Astrocyte of the spinal cord (primary cell): ENCODE measurements around the gene RGS6.

ENCODE experiments used
- DNase-seq: peaks from one replicate; pipeline ENCODE4 v3.0.0; 2011; ENCODE audit warnings: low read depth, low spot score
- H3K4me3 ChIP-seq: 2 replicates; pipeline ENCODE4 v1.5.1; 2011; ENCODE audit warnings: low read depth, mild to moderate bottlenecking, low read length, moderate library complexity
- in situ Hi-C: cut with HindIII; loops from 2 replicates; pipeline ENCODE4 v1.10.0; 2017; ENCODE audit warnings: low sequenced_read_pairs
- TF ChIP-seq, protein P1 (sequence below): IDR thresholded peaks from 2 replicates; pipeline ENCODE4 v1.5.1; 2012; ENCODE audit warnings: low read depth, mild to moderate bottlenecking, low read length, inconsistent platforms

Gene RGS6

DNA sequence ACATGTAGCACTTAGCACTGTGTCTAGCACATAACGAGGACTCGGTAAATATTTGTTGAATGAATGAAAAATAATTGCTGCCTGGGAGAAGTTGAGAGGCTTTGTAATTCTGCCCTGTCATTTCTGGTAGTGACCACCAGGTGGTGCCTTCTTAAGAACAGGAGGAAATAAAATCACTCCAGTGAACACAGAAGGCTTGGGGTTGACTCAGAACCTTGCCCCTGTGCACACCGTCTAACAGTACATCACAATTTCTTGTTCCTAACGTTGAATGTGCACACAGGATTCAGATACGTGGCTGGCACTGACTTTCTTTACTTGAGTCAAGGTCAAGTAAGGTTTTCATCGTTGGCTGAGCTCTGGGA, 91.8 kb downstream of the RGS6 start:
- in situ Hi-C loops: no loop called here
- TF ChIP-seq, protein P1, sequence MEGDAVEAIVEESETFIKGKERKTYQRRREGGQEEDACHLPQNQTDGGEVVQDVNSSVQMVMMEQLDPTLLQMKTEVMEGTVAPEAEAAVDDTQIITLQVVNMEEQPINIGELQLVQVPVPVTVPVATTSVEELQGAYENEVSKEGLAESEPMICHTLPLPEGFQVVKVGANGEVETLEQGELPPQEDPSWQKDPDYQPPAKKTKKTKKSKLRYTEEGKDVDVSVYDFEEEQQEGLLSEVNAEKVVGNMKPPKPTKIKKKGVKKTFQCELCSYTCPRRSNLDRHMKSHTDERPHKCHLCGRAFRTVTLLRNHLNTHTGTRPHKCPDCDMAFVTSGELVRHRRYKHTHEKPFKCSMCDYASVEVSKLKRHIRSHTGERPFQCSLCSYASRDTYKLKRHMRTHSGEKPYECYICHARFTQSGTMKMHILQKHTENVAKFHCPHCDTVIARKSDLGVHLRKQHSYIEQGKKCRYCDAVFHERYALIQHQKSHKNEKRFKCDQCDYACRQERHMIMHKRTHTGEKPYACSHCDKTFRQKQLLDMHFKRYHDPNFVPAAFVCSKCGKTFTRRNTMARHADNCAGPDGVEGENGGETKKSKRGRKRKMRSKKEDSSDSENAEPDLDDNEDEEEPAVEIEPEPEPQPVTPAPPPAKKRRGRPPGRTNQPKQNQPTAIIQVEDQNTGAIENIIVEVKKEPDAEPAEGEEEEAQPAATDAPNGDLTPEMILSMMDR: peak; percentile 35
- no peak overlapping the region for H3K4me3 ChIP-seq
- peak; percentile 3 for DNase-seq

DNA sequence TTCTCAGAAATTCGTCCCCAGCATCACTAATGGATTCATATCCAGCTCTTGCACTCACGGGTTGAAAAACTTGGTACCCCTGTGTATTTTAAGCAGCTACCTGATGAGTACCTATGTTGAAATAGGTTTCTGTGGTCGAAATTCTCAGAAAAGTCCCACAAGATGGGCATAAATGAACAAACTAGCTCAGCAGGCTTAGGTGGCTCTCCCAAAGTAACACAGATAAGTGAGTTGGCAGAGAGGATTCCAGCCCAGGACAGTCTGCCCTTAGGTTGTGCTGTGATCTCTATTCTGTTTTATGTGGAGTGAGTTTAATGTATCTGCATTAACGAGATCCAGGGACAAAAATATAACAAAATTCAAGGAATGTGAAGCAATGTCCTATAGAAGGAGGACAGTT, 92.3 kb downstream of the RGS6 start:
- in situ Hi-C loops: no loop called here

DNA sequence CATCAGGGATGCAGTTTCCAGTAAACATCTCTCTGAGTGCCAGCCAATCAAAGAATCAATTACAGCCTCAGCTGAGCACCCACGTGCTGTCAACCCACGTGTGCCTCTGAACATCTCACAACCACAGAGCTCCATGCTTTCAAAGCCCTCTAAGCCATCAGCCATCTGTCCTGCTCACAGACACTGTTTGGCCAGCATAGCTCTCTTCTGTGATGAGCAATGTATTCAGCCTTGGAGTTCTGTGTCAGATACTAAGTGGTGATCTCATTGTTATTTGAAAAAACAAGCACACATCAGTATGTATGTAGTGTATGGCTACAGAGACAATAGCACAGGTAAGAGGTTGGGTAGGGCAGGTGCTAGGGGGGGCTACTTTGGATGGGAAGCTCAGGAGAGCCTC, 94.3 kb downstream of the RGS6 start:
- no peak overlapping the region for H3K4me3 ChIP-seq
- no peak for DNase-seq
- in situ Hi-C loops: no loop called here
- TF ChIP-seq, protein P1: no peak

More for the DNA sequence above, 92.3 kb downstream of the RGS6 start:
- no peak for DNase-seq
- TF ChIP-seq, protein P1: no peak
- no peak overlapping the region for H3K4me3 ChIP-seq

DNA sequence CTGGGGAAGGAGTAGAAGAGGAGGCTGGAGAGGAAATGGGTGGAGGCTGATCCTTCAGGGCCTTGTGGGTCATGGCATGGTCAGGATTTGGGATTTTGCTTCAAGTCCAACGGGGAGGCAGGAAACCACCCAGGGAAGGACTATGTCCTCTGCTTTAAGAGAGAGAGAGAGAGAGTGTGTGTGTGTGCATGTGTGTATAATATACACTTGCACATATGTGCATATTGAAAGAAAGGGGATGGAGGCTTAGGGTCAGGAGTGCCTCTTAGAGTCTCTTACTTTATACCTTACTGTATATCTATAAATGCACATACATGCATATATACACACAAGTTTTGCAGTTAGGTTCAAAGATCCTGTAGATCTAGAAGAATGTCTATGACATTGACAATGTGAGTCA, 94.8 kb downstream of the RGS6 start:
- no peak for DNase-seq
- no peak overlapping the region for H3K4me3 ChIP-seq
- TF ChIP-seq, protein P1: no peak
- in situ Hi-C loops: no loop called here

DNA sequence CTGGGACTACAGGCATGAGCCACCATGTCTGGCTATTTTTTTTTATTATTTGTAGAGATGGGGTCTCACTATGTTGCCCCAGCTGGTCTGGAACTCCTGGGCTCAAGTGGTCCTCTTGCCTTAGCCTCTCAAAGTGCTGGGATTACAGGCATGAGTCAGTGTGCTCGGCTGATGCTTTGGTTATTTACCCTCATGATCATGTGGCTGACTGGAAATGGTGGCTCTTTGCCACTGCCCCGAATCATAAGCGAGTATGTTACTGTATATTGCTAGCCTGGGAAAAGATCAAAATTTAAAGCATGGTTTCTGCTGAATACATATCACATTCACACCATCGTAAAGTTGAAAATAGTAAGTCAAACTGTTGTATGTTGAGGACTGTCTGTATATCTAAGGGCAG, 101.1 kb downstream of the RGS6 start:
- no peak overlapping the region for H3K4me3 ChIP-seq
- in situ Hi-C loops: no loop called here
- TF ChIP-seq, protein P1: no peak
- DNase-seq: no peak

DNA sequence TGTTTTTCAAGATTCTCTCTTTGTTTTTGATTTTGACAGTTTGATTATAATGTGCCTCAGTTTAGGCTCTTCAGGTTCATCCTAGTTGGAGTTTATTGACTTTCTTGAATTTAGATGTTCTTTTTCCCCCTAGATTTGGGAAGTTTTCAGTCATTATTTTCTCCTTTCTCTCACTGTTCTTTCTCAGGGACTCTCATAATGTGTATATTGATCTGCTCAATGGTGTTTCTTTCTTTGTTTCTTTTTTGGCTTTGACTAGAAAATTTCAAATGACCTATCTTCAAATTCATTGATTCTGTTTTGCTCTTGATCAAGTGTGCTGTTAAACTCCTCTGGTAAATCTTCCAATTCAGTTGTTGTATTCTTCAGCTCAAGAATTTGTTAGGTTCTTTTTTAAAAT, 108.3 kb downstream of the RGS6 start:
- DNase-seq: no peak
- no peak overlapping the region for H3K4me3 ChIP-seq
- in situ Hi-C loops: no loop called here
- TF ChIP-seq, protein P1: no peak

DNA sequence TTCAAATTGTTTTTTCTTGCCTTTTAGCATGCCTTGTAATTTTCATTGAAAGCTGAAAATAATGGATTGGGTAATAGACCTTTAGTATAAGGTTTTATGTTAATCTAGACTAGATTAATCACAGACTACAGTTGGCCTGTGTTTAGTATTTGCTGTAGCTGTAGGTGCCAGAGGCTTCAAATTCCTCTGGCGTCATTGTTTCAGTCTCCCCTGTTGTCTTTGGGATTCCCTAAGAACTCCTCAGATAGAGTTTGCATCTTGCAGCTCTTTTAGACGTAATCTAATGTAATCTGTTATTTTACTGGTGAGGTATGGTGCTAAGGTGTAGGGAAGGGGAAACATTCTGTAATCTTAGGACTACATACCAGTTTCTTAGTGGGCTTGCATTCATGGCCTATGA, 113.0 kb downstream of the RGS6 start:
- in situ Hi-C loops: no loop called here
- no peak overlapping the region for H3K4me3 ChIP-seq
- no peak for DNase-seq
- TF ChIP-seq, protein P1: no peak
